Astrocyte of the spinal cord (primary cell): ENCODE data around the gene EXOC5.

Experiments
- DNase-seq: peaks from one replicate; pipeline ENCODE4 v3.0.0; 2011; ENCODE audit warnings: low read depth, low spot score
- H3K4me3 ChIP-seq: 2 replicates; pipeline ENCODE4 v1.5.1; 2011; ENCODE audit warnings: low read depth, mild to moderate bottlenecking, low read length, moderate library complexity
- in situ Hi-C: cut with HindIII; loops from 2 replicates; pipeline ENCODE4 v1.10.0; 2017; ENCODE audit warnings: low sequenced_read_pairs
- TF ChIP-seq, protein P1 (sequence below): IDR thresholded peaks from 2 replicates; pipeline ENCODE4 v1.5.1; 2012; ENCODE audit warnings: low read depth, mild to moderate bottlenecking, low read length, inconsistent platforms

Gene EXOC5

GRCh38 chr14:57153286-57153685 lies 115.4 kb downstream of the EXOC5 start:
- no peak for DNase-seq
- TF ChIP-seq, protein P1, sequence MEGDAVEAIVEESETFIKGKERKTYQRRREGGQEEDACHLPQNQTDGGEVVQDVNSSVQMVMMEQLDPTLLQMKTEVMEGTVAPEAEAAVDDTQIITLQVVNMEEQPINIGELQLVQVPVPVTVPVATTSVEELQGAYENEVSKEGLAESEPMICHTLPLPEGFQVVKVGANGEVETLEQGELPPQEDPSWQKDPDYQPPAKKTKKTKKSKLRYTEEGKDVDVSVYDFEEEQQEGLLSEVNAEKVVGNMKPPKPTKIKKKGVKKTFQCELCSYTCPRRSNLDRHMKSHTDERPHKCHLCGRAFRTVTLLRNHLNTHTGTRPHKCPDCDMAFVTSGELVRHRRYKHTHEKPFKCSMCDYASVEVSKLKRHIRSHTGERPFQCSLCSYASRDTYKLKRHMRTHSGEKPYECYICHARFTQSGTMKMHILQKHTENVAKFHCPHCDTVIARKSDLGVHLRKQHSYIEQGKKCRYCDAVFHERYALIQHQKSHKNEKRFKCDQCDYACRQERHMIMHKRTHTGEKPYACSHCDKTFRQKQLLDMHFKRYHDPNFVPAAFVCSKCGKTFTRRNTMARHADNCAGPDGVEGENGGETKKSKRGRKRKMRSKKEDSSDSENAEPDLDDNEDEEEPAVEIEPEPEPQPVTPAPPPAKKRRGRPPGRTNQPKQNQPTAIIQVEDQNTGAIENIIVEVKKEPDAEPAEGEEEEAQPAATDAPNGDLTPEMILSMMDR = no peak
- no peak overlapping the region for H3K4me3 ChIP-seq
- in situ Hi-C loops = no loop called here
